HEK293 (cell line): ENCODE data around the gene TNC.

Source experiments
- CTCF ChIA-PET: fragments of 350-600 bp; formaldehyde crosslinking; extraction: SDS; loops from one replicate; lab custom pipeline; 2021; ENCODE audit warnings: antibody characterized with exemption; lab: Yijun Ruan, JAX
- POLR2A ChIA-PET: fragments of 300-600 bp; formaldehyde crosslinking; extraction: SDS; loops from one replicate; lab custom pipeline; 2020; ENCODE audit warnings: antibody characterized with exemption, inconsistent platforms; lab: Yijun Ruan, JAX
- H3K27ac ChIP-seq: fragments of 200-500 bp; sonication (Bioruptor generic); 2 replicates; pipeline ENCODE4 v1.5.1; 2014; ENCODE audit warnings: low read depth, low read length, control low read depth, inconsistent platforms; ENCODE audit errors: extremely low read depth
- H3K36me3 ChIP-seq, 2 experiments: fragments of 200-500 bp in 1 of 2; sonication (Bioruptor generic) in 1 of 2; 1 replicate in 1 of 2; 2 replicates in 1 of 2; pipeline ENCODE4 v1.5.1; 2014 to 2017; ENCODE audit warnings: inconsistent platforms in 2 of 2, low read length in 2 of 2; ENCODE audit not compliant: control insufficient read depth in 2 of 2, insufficient read depth in 1 of 2
- H3K4me1 ChIP-seq: fragments of 200-500 bp; sonication (Bioruptor generic); 2 replicates; pipeline ENCODE4 v1.5.1; 2014; ENCODE audit warnings: mild to moderate bottlenecking, low read length, inconsistent platforms; ENCODE audit not compliant: control insufficient read depth, insufficient read depth
- H3K4me3 ChIP-seq: 2 replicates; pipeline ENCODE4 v1.5.1; 2011; ENCODE audit warnings: low read depth, mild to moderate bottlenecking, control low read depth, low read length, moderate library complexity
- H3K9me3 ChIP-seq: fragments of 200-500 bp; sonication (Bioruptor generic); 2 replicates; pipeline ENCODE4 v1.5.1; 2014; ENCODE audit warnings: low read depth, low read length, inconsistent platforms; ENCODE audit not compliant: control insufficient read depth, insufficient read depth
- EGR2 ChIP-seq: fragments of 450-650 bp; formaldehyde crosslinking; IDR thresholded peaks from 2 replicates; pipeline ENCODE4 v1.5.1; 2016; ENCODE audit warnings: low read depth, missing biosample characterization, missing genetic modification characterization
- KLF9 ChIP-seq: fragments of 450-650 bp; formaldehyde crosslinking; IDR thresholded peaks from 2 replicates; pipeline ENCODE4 v1.5.1; 2016; ENCODE audit warnings: missing biosample characterization, missing genetic modification characterization, low read depth
- PRDM4 ChIP-seq: fragments of 450-650 bp; formaldehyde crosslinking; IDR thresholded peaks from 2 replicates; pipeline ENCODE4 v1.5.1; 2017; ENCODE audit warnings: missing biosample characterization, missing genetic modification characterization
- ZBTB1 ChIP-seq: fragments of 450-650 bp; formaldehyde crosslinking; IDR thresholded peaks from 2 replicates; pipeline ENCODE4 v1.5.1; 2016; ENCODE audit warnings: missing biosample characterization, missing genetic modification characterization
- ZBTB21 ChIP-seq: fragments of 450-650 bp; formaldehyde crosslinking; IDR thresholded peaks from 2 replicates; pipeline ENCODE4 v1.5.1; 2017; ENCODE audit warnings: missing biosample characterization, missing genetic modification characterization
- ZBTB49 ChIP-seq: fragments of 450-650 bp; formaldehyde crosslinking; IDR thresholded peaks from 2 replicates; pipeline ENCODE4 v1.5.1; 2016; ENCODE audit warnings: missing biosample characterization, missing genetic modification characterization, low read depth
- ZBTB7A ChIP-seq: fragments of 450-650 bp; formaldehyde crosslinking; IDR thresholded peaks from 2 replicates; pipeline ENCODE4 v1.5.1; 2016; ENCODE audit warnings: low read depth, missing biosample characterization, missing genetic modification characterization
- ZNF112 ChIP-seq: fragments of 450-650 bp; formaldehyde crosslinking; IDR thresholded peaks from 2 replicates; pipeline ENCODE4 v1.5.0; 2017; ENCODE audit warnings: missing biosample characterization, missing genetic modification characterization
- ZNF133 ChIP-seq: fragments of 450-650 bp; formaldehyde crosslinking; IDR thresholded peaks from 2 replicates; pipeline ENCODE4 v1.5.1; 2016; ENCODE audit warnings: missing biosample characterization, missing genetic modification characterization
- ZNF23 ChIP-seq: fragments of 450-650 bp; formaldehyde crosslinking; IDR thresholded peaks from 2 replicates; pipeline ENCODE4 v1.5.1; 2016; ENCODE audit warnings: missing biosample characterization, missing genetic modification characterization, borderline replicate concordance
- ZNF280C ChIP-seq: fragments of 450-650 bp; formaldehyde crosslinking; IDR thresholded peaks from 2 replicates; pipeline ENCODE4 v1.5.1; 2016; ENCODE audit warnings: missing biosample characterization, missing genetic modification characterization
- ZNF335 ChIP-seq: fragments of 450-650 bp; formaldehyde crosslinking; conservative IDR thresholded peaks from 2 replicates; pipeline ENCODE4 v1.5.1; 2016; ENCODE audit warnings: missing biosample characterization, missing genetic modification characterization
- ZNF747 ChIP-seq: fragments of 450-650 bp; formaldehyde crosslinking; IDR thresholded peaks from 2 replicates; pipeline ENCODE4 v1.5.1; 2016; ENCODE audit warnings: missing biosample characterization, missing genetic modification characterization
- ZSCAN5A ChIP-seq: fragments of 450-650 bp; formaldehyde crosslinking; IDR thresholded peaks from 2 replicates; pipeline ENCODE4 v1.5.1; 2016; ENCODE audit warnings: missing biosample characterization, missing genetic modification characterization
- TF ChIP-seq, protein P1 (sequence below): fragments of 450-650 bp; IDR thresholded peaks from 2 replicates; pipeline ENCODE4 v1.5.1; 2018; ENCODE audit warnings: missing biosample characterization, mild to moderate bottlenecking, missing genetic modification characterization
- TF ChIP-seq, protein P2 (sequence below): fragments of 450-650 bp; formaldehyde crosslinking; IDR thresholded peaks from 2 replicates; pipeline ENCODE4 v1.5.1; 2017; ENCODE audit warnings: missing biosample characterization, missing genetic modification characterization
- TF ChIP-seq, protein P3 (sequence below): fragments of 450-650 bp; formaldehyde crosslinking; IDR thresholded peaks from 2 replicates; pipeline ENCODE4 v1.5.1; 2016; ENCODE audit warnings: missing biosample characterization, missing genetic modification characterization, borderline replicate concordance

The TNC gene

GRCh38 chr9:115035841-115036612, 81.9 kb downstream of the TNC start (continued):
- TF ChIP-seq ZBTB49 (tag by site-specific recombination) (no peak), ZNF280C (tag by site-specific recombination) (no peak), EGR2 (no peak), ZNF133 (tag by site-specific recombination) (no peak), PRDM4 (tag by site-specific recombination) (no peak), KLF9 (tag by site-specific recombination) (no peak), ZSCAN5A (tag by site-specific recombination) (no peak), ZBTB7A (tag by site-specific recombination) (no peak), ZNF112 (no peak), ZNF747 (tag by site-specific recombination) (no peak)
- TF ChIP-seq, protein P1, sequence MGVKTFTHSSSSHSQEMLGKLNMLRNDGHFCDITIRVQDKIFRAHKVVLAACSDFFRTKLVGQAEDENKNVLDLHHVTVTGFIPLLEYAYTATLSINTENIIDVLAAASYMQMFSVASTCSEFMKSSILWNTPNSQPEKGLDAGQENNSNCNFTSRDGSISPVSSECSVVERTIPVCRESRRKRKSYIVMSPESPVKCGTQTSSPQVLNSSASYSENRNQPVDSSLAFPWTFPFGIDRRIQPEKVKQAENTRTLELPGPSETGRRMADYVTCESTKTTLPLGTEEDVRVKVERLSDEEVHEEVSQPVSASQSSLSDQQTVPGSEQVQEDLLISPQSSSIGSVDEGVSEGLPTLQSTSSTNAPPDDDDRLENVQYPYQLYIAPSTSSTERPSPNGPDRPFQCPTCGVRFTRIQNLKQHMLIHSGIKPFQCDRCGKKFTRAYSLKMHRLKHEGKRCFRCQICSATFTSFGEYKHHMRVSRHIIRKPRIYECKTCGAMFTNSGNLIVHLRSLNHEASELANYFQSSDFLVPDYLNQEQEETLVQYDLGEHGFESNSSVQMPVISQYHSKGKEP (tag by site-specific recombination), result no peak

GRCh38 chr9:115034801-115035200, 83.2 kb downstream of the TNC start:
- no peaks in the 10 kb centered on the region for H3K9me3 ChIP-seq
- no peaks in the 10 kb centered on the region for H3K4me1 ChIP-seq
- no peak overlapping the region for H3K27ac ChIP-seq
- POLR2A ChIA-PET, result no interaction called here
- H3K4me3 ChIP-seq, result no peak overlapping the region
- no peaks in the 10 kb centered on the region for H3K36me3 ChIP-seq
- no peak for TF ChIP-seq ZNF23 (tag by site-specific recombination)
- TF ChIP-seq ZBTB21 (tag by site-specific recombination), result no peak
- TF ChIP-seq, protein P2, sequence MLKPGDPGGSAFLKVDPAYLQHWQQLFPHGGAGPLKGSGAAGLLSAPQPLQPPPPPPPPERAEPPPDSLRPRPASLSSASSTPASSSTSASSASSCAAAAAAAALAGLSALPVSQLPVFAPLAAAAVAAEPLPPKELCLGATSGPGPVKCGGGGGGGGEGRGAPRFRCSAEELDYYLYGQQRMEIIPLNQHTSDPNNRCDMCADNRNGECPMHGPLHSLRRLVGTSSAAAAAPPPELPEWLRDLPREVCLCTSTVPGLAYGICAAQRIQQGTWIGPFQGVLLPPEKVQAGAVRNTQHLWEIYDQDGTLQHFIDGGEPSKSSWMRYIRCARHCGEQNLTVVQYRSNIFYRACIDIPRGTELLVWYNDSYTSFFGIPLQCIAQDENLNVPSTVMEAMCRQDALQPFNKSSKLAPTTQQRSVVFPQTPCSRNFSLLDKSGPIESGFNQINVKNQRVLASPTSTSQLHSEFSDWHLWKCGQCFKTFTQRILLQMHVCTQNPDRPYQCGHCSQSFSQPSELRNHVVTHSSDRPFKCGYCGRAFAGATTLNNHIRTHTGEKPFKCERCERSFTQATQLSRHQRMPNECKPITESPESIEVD (tag by site-specific recombination), result no peak
- no peak for TF ChIP-seq ZBTB1
- TF ChIP-seq, protein P3, sequence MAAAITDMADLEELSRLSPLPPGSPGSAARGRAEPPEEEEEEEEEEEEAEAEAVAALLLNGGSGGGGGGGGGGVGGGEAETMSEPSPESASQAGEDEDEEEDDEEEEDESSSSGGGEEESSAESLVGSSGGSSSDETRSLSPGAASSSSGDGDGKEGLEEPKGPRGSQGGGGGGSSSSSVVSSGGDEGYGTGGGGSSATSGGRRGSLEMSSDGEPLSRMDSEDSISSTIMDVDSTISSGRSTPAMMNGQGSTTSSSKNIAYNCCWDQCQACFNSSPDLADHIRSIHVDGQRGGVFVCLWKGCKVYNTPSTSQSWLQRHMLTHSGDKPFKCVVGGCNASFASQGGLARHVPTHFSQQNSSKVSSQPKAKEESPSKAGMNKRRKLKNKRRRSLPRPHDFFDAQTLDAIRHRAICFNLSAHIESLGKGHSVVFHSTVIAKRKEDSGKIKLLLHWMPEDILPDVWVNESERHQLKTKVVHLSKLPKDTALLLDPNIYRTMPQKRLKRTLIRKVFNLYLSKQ (tag by site-specific recombination), result no peak
- no peak for TF ChIP-seq ZNF112
- TF ChIP-seq ZNF335 (tag by site-specific recombination), result no peak
- CTCF ChIA-PET, result interaction anchor here (0.7 to 0.9 kb wide), 2 partner anchors 13 to 292 kb away, joined by 4 read pairs; no protein-coding TSS in a partner anchor
